Heart left ventricle (tissue), 16 donors: Measurements from ENCODE around the gene SPATS2L. TPM values are rescaled to one million over a fixed set of nuclear protein-coding genes. Genes with fewer than 3 reads are reported as not detected.

ENCODE experiments used
- ATAC-seq, 4 donors: fragments of 200-7000 bp; cut with Tn5 transposase; one replicate each; pipeline ENCODE4 v1.9.1; 2020 to 2022; ENCODE audit warnings: moderate library complexity in 4 of 4, mild to moderate bottlenecking in 3 of 4, moderate number of reproducible peaks in 1 of 4
- DNase-seq, 5 donors: peaks; one replicate each; pipeline ENCODE4 v3.0.0-alpha.2; 2020
- H3K27ac ChIP-seq, 12 donors: fragments of 200-600 bp; sonication (generic) in 4 of 12; one replicate each; pipeline versions ENCODE4 v1.5.0 to v1.8.0; 2016 to 2022; ENCODE audit warnings: mild to moderate bottlenecking in 2 of 12
- H3K27me3 ChIP-seq, 9 donors: fragments of 200-600 bp; sonication (generic) in 2 of 9; one replicate each; pipeline versions ENCODE4 v1.5.1 to v1.8.0; 2016 to 2022; ENCODE audit warnings: mild to moderate bottlenecking in 3 of 9
- H3K36me3 ChIP-seq, 9 donors: fragments of 200-600 bp; sonication (generic) in 2 of 9; one replicate each; pipeline versions ENCODE4 v1.5.0 to v1.8.0; 2018 to 2022; ENCODE audit warnings: mild to moderate bottlenecking in 2 of 9
- H3K4me1 ChIP-seq, 12 donors: fragments of 200-600 bp; sonication (generic) in 4 of 12; one replicate each; pipeline versions ENCODE4 v1.5.0 to v1.8.0; 2016 to 2022; ENCODE audit warnings: mild to moderate bottlenecking in 3 of 12
- H3K4me3 ChIP-seq, 12 donors: fragments of 200-600 bp; sonication (generic) in 4 of 12; one replicate each; pipeline versions ENCODE4 v1.5.0 to v1.8.0; 2017 to 2022; ENCODE audit warnings: mild to moderate bottlenecking in 9 of 12, moderate library complexity in 4 of 12
- H3K9me3 ChIP-seq, 12 donors: fragments of 200-600 bp; sonication (generic) in 4 of 12; one replicate each; pipeline versions ENCODE4 v1.5.0 to v1.8.0; 2016 to 2022; ENCODE audit warnings: mild to moderate bottlenecking in 1 of 12
- CTCF ChIP-seq, 12 donors: fragments of 200-600 bp; sonication (generic) in 4 of 12; IDR thresholded peaks; one replicate each; pipeline versions ENCODE4 v1.5.0 to v1.8.0; 2018 to 2022; ENCODE audit warnings: antibody characterized with exemption in 12 of 12, mild to moderate bottlenecking in 5 of 12
- POLR2A ChIP-seq, 2 donors: fragments of 450-650 bp; IDR thresholded peaks; one replicate each; pipeline ENCODE4 v1.6.1; 2017; ENCODE audit warnings: antibody characterized with exemption in 2 of 2, mild to moderate bottlenecking in 2 of 2, moderate library complexity in 2 of 2
- WGBS, 4 donors: extraction: QIAGEN DNeasy Blood & Tissue Kit in 2 of 4; methylation state at CpG; one replicate each; pipeline versions ENCODE4 v1.1.5 to v1.1.7; 2013 to 2018; 5-methylcytosine and 5-hydroxymethylcytosine counted together
- intact Hi-C, 10 donors: fragments of 100-400 bp; cut with DNase I; formaldehyde crosslinking; loops; one replicate each; pipeline versions ENCODE4 v1.11.1 to v1.14.2; 2022
- polyA plus RNA-seq, 2 donors: library from polyadenylated mRNA; stranded (reverse); fragments of 200-250 nt; gene quantifications; one replicate each; pipeline ENCODE4 v1.2.3, GENCODE V29; 2013
- total RNA-seq, 9 donors: library from RNA; depleted of rRNA in 2 of 9; stranded (reverse); fragments of >200 nt in 2 of 9; fragmentation: NEBNext Ultra II Directional in 3 of 9; extraction: Animal tissue kit (Norgen Biotek cat#: 25700) in 3 of 9; gene quantifications; one replicate each; pipeline versions ENCODE4 v1.1.0 to v1.2.4, GENCODE V29; 2016 to 2023
- donor health status: ischemic (EF 13 %, LVEDD 7.1; RV severe dilation, severe dysfunction).
- donor health status: healthy with polysubstance abuse.
- donor health status: DM: no; HTN: yes; CAD: no.
- donor health status: DM: no; HTN: no; CAD: no.
- donor health status: ischemic (EF 25% LVEDD 6.9; RV normal size, moderate dysfunction).
- donor health status: ischemic (EF 25% LVEDD 5.7; RV mildly dilated, moderate dysfunction).
- donor health status: healthy.
- donor health status: DM: yes; HTN: yes; CAD: no.
- donor health status: ischemic (EF 35%, LVEDD 5.7; RV mildly dilated, moderate dysfunction).
- donor health status: nonischemic (EF 11% LVEDD 7.7; RV severe dilation, severe dysfunction).
- donor health status: DM: yes; HTN: yes; CAD: no.
- donor health status: PGD.
- donor health status: ischemic (EF 29% LVEDD 5.4; RV normal size, mild dysfunction).
- donor health status: nonischemic (EF 23%, LVEDD 6.1; RV moderate dilation, normal function).

SPATS2L gene
- total and polyA plus RNA-seq, 11 donors, result 34.9 to 177 (median 102) TPM

GRCh38 chr2:200494048-200494447 is 187.6 kb downstream of the SPATS2L start:
- no peak overlapping the region for H3K4me3 ChIP-seq
- no peak for DNase-seq
- H3K36me3 ChIP-seq, result peaks cover 2 to 100% (median 93%) of the 10 kb centered on the region in 9 donors
- intact Hi-C loops, result no loop called here
- H3K4me1 ChIP-seq, result no peaks in the 10 kb centered on the region
- no peaks in the 10 kb centered on the region for H3K27me3 ChIP-seq
- no peaks in the 10 kb centered on the region for H3K9me3 ChIP-seq
- H3K27ac ChIP-seq, result no peak overlapping the region
- 71 to 98% (median 95%) methylated on average over 2 of the region's 2 CpGs for WGBS, 4 donors
- no peak for ATAC-seq
- no peak for TF ChIP-seq CTCF (IDR thresholded peaks at IDR 0.05)
- TF ChIP-seq POLR2A (IDR thresholded peaks at IDR 0.05), result no peak

DNA sequence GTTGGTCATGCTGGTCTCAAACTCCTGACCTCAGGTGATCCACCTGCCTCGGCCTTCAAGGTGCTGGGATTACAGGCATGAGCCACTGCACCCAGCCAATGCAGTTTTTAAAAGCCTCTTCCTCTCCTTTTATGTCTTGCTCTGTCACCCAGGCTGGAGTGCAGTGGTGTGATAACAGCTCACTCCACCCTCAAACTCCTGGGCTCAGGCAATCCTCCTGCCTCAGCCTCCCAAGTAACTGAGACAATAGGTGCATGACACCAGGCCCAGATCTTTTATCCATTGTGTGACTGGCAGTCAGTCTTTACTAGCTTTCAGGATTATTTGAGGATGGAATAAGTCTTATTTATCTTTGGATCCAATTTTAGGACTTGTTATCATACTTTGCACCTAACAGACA is 190.2 kb downstream of the SPATS2L start:
- H3K4me3 ChIP-seq, result no peak overlapping the region
- ATAC-seq (no peak), DNase-seq (no peak)
- no peaks in the 10 kb centered on the region for H3K4me1 ChIP-seq
- intact Hi-C loops, result no loop called here
- no peaks in the 10 kb centered on the region for H3K27me3 ChIP-seq
- no peaks in the 10 kb centered on the region for H3K9me3 ChIP-seq
- TF ChIP-seq CTCF (IDR thresholded peaks at IDR 0.05) (no peak), POLR2A (IDR thresholded peaks at IDR 0.05) (no peak)
- H3K27ac ChIP-seq, result no peak overlapping the region
- peaks cover 0 to 75% (median 68%) of the 10 kb centered on the region in 9 donors for H3K36me3 ChIP-seq
- 89 to 100% (median 97%) methylated on average over 1 of the region's 1 CpG for WGBS, 4 donors

DNA sequence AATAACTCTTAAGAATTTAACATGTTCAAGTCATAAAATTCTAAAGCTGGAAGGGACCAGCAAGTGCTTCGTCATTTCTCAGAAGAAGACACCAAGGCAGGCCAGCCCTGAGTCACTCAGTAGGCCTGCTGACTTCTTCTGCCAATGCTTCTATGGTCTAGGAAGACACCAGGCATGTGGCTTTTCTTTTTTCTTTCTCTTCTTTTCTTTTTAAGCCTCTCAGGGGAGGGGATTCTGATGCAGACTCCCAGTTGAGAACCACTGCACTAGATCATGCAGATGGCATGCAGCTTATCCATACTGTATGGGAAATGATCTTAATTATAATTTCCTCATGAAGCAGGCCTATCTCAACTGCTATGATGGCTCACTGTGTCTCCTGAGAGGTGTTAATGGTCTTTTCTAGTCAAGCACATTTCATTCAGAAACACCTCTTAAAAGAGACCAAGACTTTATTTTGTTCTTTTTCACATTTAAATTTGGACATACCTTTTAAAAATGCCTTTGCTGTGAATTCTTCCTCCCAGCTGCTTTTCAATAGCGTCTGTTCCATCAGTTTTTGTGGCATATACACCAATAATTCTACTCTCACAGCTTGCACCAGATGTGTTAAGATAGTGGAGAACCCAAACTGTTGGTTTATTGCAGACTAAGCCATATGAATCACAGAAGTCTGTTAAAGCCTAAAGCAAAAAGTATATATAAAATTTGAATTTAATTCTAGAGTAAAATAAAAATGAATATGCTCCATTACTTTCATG is 192.1 kb downstream of the SPATS2L start:
- Histone ChIP-seq H3K4me1 (no peaks in the 10 kb centered on the region), H3K4me3 (no peak overlapping the region), H3K27ac (no peak overlapping the region), H3K27me3 (no peaks in the 10 kb centered on the region), H3K36me3 (peaks cover 0 to 70% (median 61%) of the 10 kb centered on the region in 9 donors), H3K9me3 (no peaks in the 10 kb centered on the region)
- 89 to 96% (median 91%) methylated on average over 2 of the region's 2 CpGs for WGBS, 4 donors
- TF ChIP-seq CTCF (IDR thresholded peaks at IDR 0.05) (no peak), POLR2A (IDR thresholded peaks at IDR 0.05) (no peak)
- no peak for ATAC-seq
- no peak for DNase-seq
- intact Hi-C loops, result no loop called here

- intact Hi-C loops, result no loop called here
These were observed 195.7 kb downstream of the SPATS2L start for GRCh38 chr2:200502196-200502595.

More at GRCh38 chr2:200502196-200502595, 195.7 kb downstream of the SPATS2L start:
- Histone ChIP-seq H3K4me3 (no peak overlapping the region), H3K4me1 (no peaks in the 10 kb centered on the region), H3K27me3 (no peaks in the 10 kb centered on the region), H3K27ac (no peak overlapping the region), H3K36me3 (peaks cover 0 to 62% (median 48%) of the 10 kb centered on the region in 9 donors), H3K9me3 (no peaks in the 10 kb centered on the region)
- no peak for DNase-seq
- TF ChIP-seq CTCF (IDR thresholded peaks at IDR 0.05), result no peak
- no peak for TF ChIP-seq POLR2A (IDR thresholded peaks at IDR 0.05)
- ATAC-seq, result no peak
- 94 to 97% (median 96%) methylated on average over 5 of the region's 5 CpGs for WGBS, 4 donors
